ENCODE measurements around the gene RPS6KA2.
"Not testable (repeated sequence)": the region's sequence is repeated elsewhere in the genome, so short reads cannot be mapped to it uniquely, and the experiment has no call there.

RPS6KA2 gene

GRCh38 chr6:166545156-166546034, 81.7 kb downstream of the RPS6KA2 start:
- no peak for DNase-seq

GRCh38 chr6:166544296-166544605, 82.8 kb downstream of the RPS6KA2 start:
- DNase-seq, result no peak

GRCh38 chr6:166543603-166544295, 83.3 kb downstream of the RPS6KA2 start:
- DNase-seq, result no peak

GRCh38 chr6:166542580-166542912, 84.5 kb downstream of the RPS6KA2 start:
- DNase-seq, result no peak

- DNase-seq, result no peak
Observed at GRCh38 chr6:166541876-166542579, 85.0 kb downstream of the RPS6KA2 start.

- DNase-seq, result no peak
Observed at GRCh38 chr6:166541366-166541765, 85.7 kb downstream of the RPS6KA2 start.

GRCh38 chr6:166540631-166541331, 86.3 kb downstream of the RPS6KA2 start:
- DNase-seq, result no peak

- no peak for DNase-seq
Observed at GRCh38 chr6:166539543-166539942, 87.5 kb downstream of the RPS6KA2 start.

GRCh38 chr6:166539011-166539385, 88.1 kb downstream of the RPS6KA2 start:
- DNase-seq, result not testable (repeated sequence)

GRCh38 chr6:166538297-166539010, 88.6 kb downstream of the RPS6KA2 start:
- no peak for DNase-seq

GRCh38 chr6:166534658-166535406, 92.2 kb downstream of the RPS6KA2 start:
- no peak for DNase-seq

GRCh38 chr6:166533205-166533824, 93.7 kb downstream of the RPS6KA2 start:
- no peak for DNase-seq

- no peak for DNase-seq
Observed at GRCh38 chr6:166532302-166532701, 94.7 kb downstream of the RPS6KA2 start.

- no peak for DNase-seq
Observed at GRCh38 chr6:166530211-166531095, 96.6 kb downstream of the RPS6KA2 start.

GRCh38 chr6:166529586-166529985, 97.5 kb downstream of the RPS6KA2 start:
- no peak for DNase-seq

GRCh38 chr6:166529058-166529457, 98.0 kb downstream of the RPS6KA2 start:
- not testable (repeated sequence) for DNase-seq

- DNase-seq, result no peak
Observed at GRCh38 chr6:166527849-166528248, 99.2 kb downstream of the RPS6KA2 start.

- DNase-seq, result no peak
Observed at GRCh38 chr6:166526937-166527336, 100.1 kb downstream of the RPS6KA2 start.

GRCh38 chr6:166525567-166525966, 101.5 kb downstream of the RPS6KA2 start:
- DNase-seq, result no peak
